ENCODE data around the gene TRERF1.

DNA sequence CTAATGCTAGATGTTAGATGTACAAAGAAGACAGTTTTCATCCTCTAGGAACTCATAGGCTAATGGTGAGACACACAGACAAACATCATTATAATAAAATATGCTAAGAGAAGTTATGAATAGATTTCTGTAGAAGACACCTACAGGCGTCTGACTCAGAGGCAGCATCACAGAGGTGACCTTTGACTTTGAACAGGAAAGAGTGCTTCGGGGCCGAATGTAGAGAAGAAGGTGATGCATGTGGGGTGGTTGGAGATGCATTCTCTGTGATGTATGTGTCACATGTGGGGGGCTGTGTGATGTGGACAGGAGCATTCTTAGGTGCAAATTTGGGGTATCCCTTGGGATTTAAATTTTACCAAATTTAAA lies 271.8 kb downstream of the TRERF1 start:
- TF ChIP-seq, protein P1, sequence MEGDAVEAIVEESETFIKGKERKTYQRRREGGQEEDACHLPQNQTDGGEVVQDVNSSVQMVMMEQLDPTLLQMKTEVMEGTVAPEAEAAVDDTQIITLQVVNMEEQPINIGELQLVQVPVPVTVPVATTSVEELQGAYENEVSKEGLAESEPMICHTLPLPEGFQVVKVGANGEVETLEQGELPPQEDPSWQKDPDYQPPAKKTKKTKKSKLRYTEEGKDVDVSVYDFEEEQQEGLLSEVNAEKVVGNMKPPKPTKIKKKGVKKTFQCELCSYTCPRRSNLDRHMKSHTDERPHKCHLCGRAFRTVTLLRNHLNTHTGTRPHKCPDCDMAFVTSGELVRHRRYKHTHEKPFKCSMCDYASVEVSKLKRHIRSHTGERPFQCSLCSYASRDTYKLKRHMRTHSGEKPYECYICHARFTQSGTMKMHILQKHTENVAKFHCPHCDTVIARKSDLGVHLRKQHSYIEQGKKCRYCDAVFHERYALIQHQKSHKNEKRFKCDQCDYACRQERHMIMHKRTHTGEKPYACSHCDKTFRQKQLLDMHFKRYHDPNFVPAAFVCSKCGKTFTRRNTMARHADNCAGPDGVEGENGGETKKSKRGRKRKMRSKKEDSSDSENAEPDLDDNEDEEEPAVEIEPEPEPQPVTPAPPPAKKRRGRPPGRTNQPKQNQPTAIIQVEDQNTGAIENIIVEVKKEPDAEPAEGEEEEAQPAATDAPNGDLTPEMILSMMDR (IDR thresholded peaks at IDR 0.05), result no peak
- no peak for TF ChIP-seq POLR2A (IDR thresholded peaks at IDR 0.05)

All from thyroid gland (tissue), 4 donors.